IMR-90 (cell line): ENCODE results near the gene WDR37. TPM values are rescaled to one million over a fixed set of nuclear protein-coding genes. Genes with fewer than 3 reads are reported as not detected.

Experiments
- ATAC-seq: fragments of 200-7000 bp; cut with Tn5 transposase; 2 replicates; pipeline ENCODE4 v1.9.1; 2020; ENCODE audit warnings: low read depth, mild to moderate bottlenecking, moderate library complexity
- BruUV-seq: library from RNA; stranded (reverse); fragments of 400-500 nt; replicated peaks from 2 replicates; lab custom pipeline; 2021; lab: Mats Ljungman, UMichigan
- CTCF ChIA-PET: fragments of 300-600 bp; formaldehyde crosslinking; extraction: SDS; loops from one replicate; lab custom pipeline; 2021; ENCODE audit warnings: antibody characterized with exemption; lab: Yijun Ruan, JAX
- POLR2A ChIA-PET: fragments of 300-600 bp; sonication (Branson Sonifier 250); formaldehyde crosslinking; loops from one replicate; lab custom pipeline; 2022; ENCODE audit warnings: antibody characterized with exemption; ENCODE audit not compliant: unreplicated experiment; lab: Charles Lee
- DNase-seq: peaks from one replicate; pipeline ENCODE4 v3.0.0; 2013
- H2AFZ ChIP-seq: replicated peaks from 2 replicates; pipeline ENCODE3; 2013; ENCODE audit warnings: low read length, mild to moderate bottlenecking; ENCODE audit not compliant: poor library complexity
- H2AK5ac ChIP-seq: 2 replicates; pipeline ENCODE4 v1.6.1; 2013; ENCODE audit warnings: low read depth, low read length, inconsistent platforms
- H2AK9ac ChIP-seq: replicated peaks from 2 replicates; pipeline ENCODE3; 2013; ENCODE audit warnings: mild to moderate bottlenecking, low read depth, low read length, moderate library complexity; ENCODE audit not compliant: poor library complexity
- H2BK120ac ChIP-seq: 2 replicates; pipeline ENCODE4 v1.6.1; 2013; ENCODE audit warnings: low read depth, low read length, inconsistent platforms
- H2BK15ac ChIP-seq: 3 replicates; pipeline ENCODE4 v1.6.1; 2013; ENCODE audit warnings: low read depth, low read length, inconsistent platforms
- H2BK20ac ChIP-seq: 2 replicates; pipeline ENCODE4 v1.6.1; 2013; ENCODE audit warnings: low read depth, mild to moderate bottlenecking, inconsistent platforms, low read length, moderate library complexity
- H2BK5ac ChIP-seq: 2 replicates; pipeline ENCODE4 v1.6.1; 2013; ENCODE audit warnings: mild to moderate bottlenecking, low read depth, low read length, inconsistent platforms; ENCODE audit not compliant: poor library complexity, severe bottlenecking
- H3K14ac ChIP-seq: replicated peaks from 2 replicates; pipeline ENCODE4 v1.6.1; 2013; ENCODE audit warnings: low read depth, low read length, inconsistent platforms
- H3K18ac ChIP-seq: 2 replicates; pipeline ENCODE4 v1.6.1; 2013; ENCODE audit warnings: low read depth, low read length, control low read depth
- H3K23ac ChIP-seq: 2 replicates; pipeline ENCODE4 v1.6.1; 2013; ENCODE audit warnings: low read depth, low read length, inconsistent platforms
- H3K27ac ChIP-seq: 2 replicates; pipeline ENCODE4 v1.5.1; 2013; ENCODE audit warnings: mild to moderate bottlenecking, control low read depth, low read length; ENCODE audit not compliant: insufficient read depth
- H3K27me3 ChIP-seq: 2 replicates; pipeline ENCODE4 v1.6.1; 2013; ENCODE audit warnings: low read length; ENCODE audit not compliant: control insufficient read depth, insufficient read depth
- H3K36me3 ChIP-seq: 2 replicates; pipeline ENCODE4 v1.6.1; 2013; ENCODE audit warnings: low read length, mixed read lengths; ENCODE audit not compliant: control insufficient read depth, insufficient read depth
- H3K4ac ChIP-seq: 2 replicates; pipeline ENCODE4 v1.6.1; 2013; ENCODE audit warnings: low read depth, low read length, inconsistent platforms
- H3K4me1 ChIP-seq: 2 replicates; pipeline ENCODE4 v1.6.1; 2013; ENCODE audit warnings: low read length, mixed read lengths; ENCODE audit not compliant: control insufficient read depth, insufficient read depth
- H3K4me2 ChIP-seq: 2 replicates; pipeline ENCODE4 v1.6.1; 2013; ENCODE audit warnings: low read depth, mild to moderate bottlenecking, control low read depth, low read length, moderate library complexity
- H3K4me3 ChIP-seq: 2 replicates; pipeline ENCODE4 v1.5.1; 2013; ENCODE audit warnings: low read depth, mild to moderate bottlenecking, control low read depth, low read length, moderate library complexity; ENCODE audit not compliant: insufficient read depth
- H3K56ac ChIP-seq: 2 replicates; pipeline ENCODE4 v1.6.1; 2013; ENCODE audit warnings: low read length, inconsistent platforms; ENCODE audit not compliant: insufficient read depth; ENCODE audit errors: extremely low read depth
- H3K79me1 ChIP-seq, 2 experiments: 2 replicates each; pipeline ENCODE4 v1.6.1; 2013; ENCODE audit warnings: low read length in 2 of 2, inconsistent platforms in 1 of 2, low read depth in 1 of 2
- H3K9ac ChIP-seq: 2 replicates; pipeline ENCODE4 v1.6.1; 2013; ENCODE audit warnings: low read depth, low read length, control low read depth
- H3K9me1 ChIP-seq: 2 replicates; pipeline ENCODE4 v1.6.1; 2013; ENCODE audit warnings: low read length, inconsistent platforms; ENCODE audit not compliant: insufficient read depth
- H3K9me3 ChIP-seq: 2 replicates; pipeline ENCODE4 v1.6.1; 2013; ENCODE audit warnings: low read length; ENCODE audit not compliant: control insufficient read depth, insufficient read depth
- H4K20me1 ChIP-seq: 2 replicates; pipeline ENCODE4 v1.6.1; 2013; ENCODE audit warnings: low read length, inconsistent platforms; ENCODE audit not compliant: insufficient read depth
- H4K5ac ChIP-seq: 2 replicates; pipeline ENCODE4 v1.6.1; 2013; ENCODE audit warnings: mild to moderate bottlenecking, low read depth, low read length, control low read depth
- H4K8ac ChIP-seq, 2 experiments: 2 replicates each; pipeline ENCODE4 v1.6.1; 2013; ENCODE audit warnings: low read depth in 2 of 2, low read length in 2 of 2, control low read depth in 1 of 2, inconsistent platforms in 1 of 2
- H4K91ac ChIP-seq: 2 replicates; pipeline ENCODE4 v1.6.1; 2013; ENCODE audit warnings: low read depth, low read length, inconsistent platforms; ENCODE audit not compliant: insufficient read depth
- CHD1 ChIP-seq: IDR thresholded peaks from 2 replicates; pipeline ENCODE4 v1.6.1; 2012; ENCODE audit warnings: low read depth, low read length, improper control_type of control experiment
- WGBS, 2 experiments: methylation state at CpG; one replicate each; pipeline versions ENCODE4 v1.1.5 to v1.1.7; 2013; ENCODE audit warnings: missing lambda C conversion rate in 2 of 2; ENCODE audit not compliant: insufficient read length in 1 of 2; ENCODE audit errors: extremely low coverage in 2 of 2; 5-methylcytosine and 5-hydroxymethylcytosine counted together
- dilution Hi-C: fragments of 300-500 bp; cut with HindIII; formaldehyde crosslinking; loops from one replicate; pipeline ENCODE4 v1.14.3; 2018; ENCODE audit warnings: low sequenced_read_pairs; ENCODE audit not compliant: unreplicated experiment
- in situ Hi-C: fragments of 300-500 bp; cut with MboI; formaldehyde crosslinking; loops from 3 replicates; pipeline ENCODE4 v1.14.3; 2019; ENCODE audit warnings: low sequenced_read_pairs, inconsistent platforms, mixed read lengths
- intact Hi-C: fragments of 100-400 bp; cut with micrococcal nuclease; formaldehyde crosslinking; loops from 2 replicates; pipeline ENCODE4 v1.10.0; 2022
- polyA plus RNA-seq, 3 experiments: library from polyadenylated mRNA; depleted of rRNA; stranded (reverse); fragments of >200 nt; gene quantifications; 2 replicates each; pipeline ENCODE4 v1.2.3, GENCODE V29; 2012; ENCODE audit warnings: low replicate concordance in 1 of 3
- total RNA-seq: library from RNA; depleted of rRNA; stranded (reverse); fragments of >200 nt; gene quantifications from 2 replicates; pipeline ENCODE4 v1.2.3, GENCODE V29; 2012

Gene WDR37
- total and polyA plus RNA-seq, 2 of the 4 experiments (the other 2 are of a cell fraction): 12.7 to 14.5 TPM

DNA sequence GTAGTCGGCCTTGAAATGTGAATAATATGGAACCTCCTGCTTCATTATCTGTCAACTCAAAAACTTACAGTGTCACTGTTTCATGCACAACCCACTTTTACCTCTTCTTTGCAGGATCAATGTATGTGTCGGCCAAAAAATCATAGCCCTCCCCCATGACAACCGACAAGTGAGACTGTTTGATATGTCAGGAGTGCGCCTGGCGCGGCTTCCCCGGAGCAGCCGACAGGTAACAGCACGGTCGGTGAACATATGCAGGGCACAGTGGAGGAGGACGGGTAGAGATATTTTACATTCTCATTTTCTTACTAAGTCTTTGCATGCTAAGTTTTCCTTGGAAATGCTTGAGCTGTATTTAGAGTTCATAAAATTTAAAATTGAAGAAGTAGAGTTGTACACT is 68.6 kb downstream of the WDR37 start:
- Histone ChIP-seq H2BK5ac (no peak overlapping the region), H3K4me3 (no peak overlapping the region), H3K4me2 (no peak overlapping the region), H3K4me1 (no peaks in the 10 kb centered on the region), H4K5ac (no peak overlapping the region), H2AFZ (no peak overlapping the region), H3K9ac (no peak overlapping the region), H3K27me3 (no peaks in the 10 kb centered on the region), H4K91ac (no peak overlapping the region), H3K79me1 (peaks cover 9 to 19% of the 10 kb centered on the region in 2 experiments; a peak in 3 of 4 replicates), H3K9me3 (no peaks in the 10 kb centered on the region), H4K8ac (no peak overlapping the region), H3K9me1 (peaks cover 12% of the 10 kb centered on the region; the same call in 1 of the 2 replicates), H4K20me1 (no peaks in the 10 kb centered on the region), H2BK20ac (no peak overlapping the region), H2AK5ac (no peak overlapping the region), H3K27ac (no peak overlapping the region), H2BK120ac (no peak overlapping the region), H3K56ac (no peak overlapping the region), H3K18ac (no peak overlapping the region), H3K36me3 (peaks cover 57% of the 10 kb centered on the region), H3K4ac (no peak overlapping the region), H2BK15ac (no peak overlapping the region), H3K14ac (no peak overlapping the region), H3K23ac (no peak overlapping the region), H2AK9ac (no peak overlapping the region)
- in situ Hi-C loops: no loop called here
- intact Hi-C loops: no loop called here
- dilution Hi-C loops: no loop called here
- no peak for TF ChIP-seq CHD1
- DNase-seq: no peak
- POLR2A ChIA-PET: no interaction called here
- ATAC-seq: no peak
- CTCF ChIA-PET: no interaction called here
- WGBS, 2 experiments: no CpG with 5 or more reads among the region's 11 CpGs
- BruUV-seq: no TSS peak
